ENCODE results near the gene OXT. TPM values are rescaled to one million over a fixed set of nuclear protein-coding genes. Genes with fewer than 3 reads are reported as not detected.
A peak's percentile ranks its signal among the peaks of the same experiment; 100 is the strongest.
"Not testable (repeated sequence)": the region's sequence is repeated elsewhere in the genome, so short reads cannot be mapped to it uniquely, and the experiment has no call there.

Gene OXT
- total and polyA plus RNA-seq, 5 donors: 0.50 TPM; not detected in 4

DNA sequence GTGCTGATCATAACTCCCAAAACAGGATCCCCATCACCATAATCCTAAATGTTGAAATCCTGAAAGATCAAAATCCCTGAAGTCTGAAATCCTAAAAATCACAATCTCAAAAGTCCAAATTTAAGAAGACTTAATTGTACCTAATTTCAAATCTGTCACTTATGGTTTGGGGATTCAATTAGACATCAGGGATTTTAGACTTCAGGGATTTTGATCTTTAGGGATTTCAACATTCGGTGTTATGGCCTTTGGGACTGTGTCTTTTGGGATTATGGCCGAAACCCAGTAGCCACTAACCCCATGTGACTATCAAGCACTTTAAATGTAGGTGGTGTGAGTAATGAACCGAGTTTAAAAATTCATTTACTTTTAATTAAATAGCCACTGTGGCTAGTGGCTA lies 34.8 kb downstream of the OXT start:
- Histone ChIP-seq H3K4me1 (ENCODE audit: control insufficient read depth, insufficient read depth, low read length) (no peaks in the 10 kb centered on the region), H3K27ac (ENCODE audit: low read length) (no peak overlapping the region), H3K27me3 (ENCODE audit: control insufficient read depth, insufficient read depth) (no peaks in the 10 kb centered on the region), H3K9me3 (ENCODE audit: control insufficient read depth, low read length) (no peaks in the 10 kb centered on the region), H3K4me3 (ENCODE audit: low read length) (no peak overlapping the region)
- ATAC-seq (no peak), DNase-seq (no peak)
- WGBS: 94% methylated on average over 3 of the region's 3 CpGs
- intact Hi-C loops (cut with DNase I): no loop called here

GRCh38 chr20:3106658-3107463 lies 35.4 kb downstream of the OXT start:
- ATAC-seq (no peak), DNase-seq (no peak)
- Histone ChIP-seq H3K27ac (ENCODE audit: low read length) (no peak overlapping the region), H3K4me3 (ENCODE audit: low read length) (no peak overlapping the region), H3K4me1 (ENCODE audit: control insufficient read depth, insufficient read depth, low read length) (no peaks in the 10 kb centered on the region), H3K9me3 (ENCODE audit: control insufficient read depth, low read length) (no peaks in the 10 kb centered on the region), H3K27me3 (ENCODE audit: control insufficient read depth, insufficient read depth) (no peaks in the 10 kb centered on the region)
- intact Hi-C loops (cut with DNase I): no loop called here
- WGBS: 74% methylated on average over 14 of the region's 14 CpGs

GRCh38 chr20:3107464-3108025 lies 36.1 kb downstream of the OXT start:
- intact Hi-C loops (cut with DNase I): no loop called here
- H3K27me3 ChIP-seq (ENCODE audit: control insufficient read depth, insufficient read depth): no peaks in the 10 kb centered on the region
- no peak for ATAC-seq
- no peaks in the 10 kb centered on the region for H3K9me3 ChIP-seq (ENCODE audit: control insufficient read depth, low read length)
- H3K27ac ChIP-seq (ENCODE audit: low read length): no peak overlapping the region
- H3K4me1 ChIP-seq (ENCODE audit: control insufficient read depth, insufficient read depth, low read length): no peaks in the 10 kb centered on the region
- no peak for DNase-seq
- 88% methylated on average over 12 of the region's 12 CpGs for WGBS
- no peak overlapping the region for H3K4me3 ChIP-seq (ENCODE audit: low read length)

DNA sequence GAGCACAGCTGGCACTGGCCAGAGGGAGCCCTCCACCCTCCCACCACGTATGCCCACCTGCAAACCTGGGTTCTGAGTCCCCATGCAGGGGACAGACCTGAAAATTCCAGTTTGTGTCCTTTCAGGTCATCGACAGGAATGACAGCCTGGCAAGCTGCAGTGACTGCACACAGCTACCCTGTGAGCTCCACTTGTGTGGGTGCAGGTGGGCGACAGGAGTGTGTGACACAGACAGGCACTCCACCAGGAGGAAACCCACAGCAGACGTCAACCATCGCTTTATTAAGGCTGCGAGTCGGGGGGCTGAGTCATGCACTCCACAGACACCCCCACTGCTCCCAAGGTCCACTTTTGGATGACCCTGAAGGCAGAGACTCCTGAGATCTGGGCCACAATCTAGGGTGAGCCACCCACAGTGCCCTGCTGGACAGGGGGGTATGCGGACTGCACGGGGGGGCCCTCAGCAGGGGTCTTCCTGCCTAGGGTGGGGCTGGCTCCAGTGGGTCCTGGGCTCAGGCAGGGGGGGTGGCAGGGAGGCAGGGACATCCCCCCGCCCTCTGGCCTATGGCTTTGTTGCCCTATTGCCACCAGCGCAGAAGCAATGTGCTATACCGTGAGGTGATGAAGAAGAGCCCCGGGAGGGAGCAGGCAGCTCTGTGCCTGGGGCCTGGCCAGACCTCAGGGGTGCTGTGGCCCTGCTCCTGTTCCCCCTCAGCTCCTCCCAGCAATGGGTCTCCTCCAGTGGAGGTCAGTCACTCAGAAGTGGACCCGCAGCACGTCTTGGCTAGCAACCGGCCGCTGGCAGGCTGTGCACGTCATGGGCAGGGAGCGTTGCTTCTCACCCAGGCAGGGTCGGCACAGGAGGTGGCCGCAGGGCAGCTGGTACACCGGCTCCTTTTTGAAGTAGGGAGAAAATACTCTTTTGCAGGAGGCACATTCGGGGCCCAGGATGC lies 38.2 kb downstream of the OXT start:
- no peaks in the 10 kb centered on the region for H3K27me3 ChIP-seq (ENCODE audit: control insufficient read depth, insufficient read depth)
- no peak overlapping the region for H3K27ac ChIP-seq (ENCODE audit: low read length)
- 87% methylated on average over 23 of the region's 23 CpGs for WGBS
- H3K4me1 ChIP-seq (ENCODE audit: control insufficient read depth, insufficient read depth, low read length): no peaks in the 10 kb centered on the region
- ATAC-seq: no peak
- no peak overlapping the region for H3K4me3 ChIP-seq (ENCODE audit: low read length)
- H3K9me3 ChIP-seq (ENCODE audit: control insufficient read depth, low read length): no peaks in the 10 kb centered on the region
- intact Hi-C loops (cut with DNase I): loop anchor here in 3 of 4 donors (5.0 to 10.0 kb wide), 2 partner anchors 55 to 57 kb away; no protein-coding TSS in a partner anchor
- DNase-seq: no peak

DNA sequence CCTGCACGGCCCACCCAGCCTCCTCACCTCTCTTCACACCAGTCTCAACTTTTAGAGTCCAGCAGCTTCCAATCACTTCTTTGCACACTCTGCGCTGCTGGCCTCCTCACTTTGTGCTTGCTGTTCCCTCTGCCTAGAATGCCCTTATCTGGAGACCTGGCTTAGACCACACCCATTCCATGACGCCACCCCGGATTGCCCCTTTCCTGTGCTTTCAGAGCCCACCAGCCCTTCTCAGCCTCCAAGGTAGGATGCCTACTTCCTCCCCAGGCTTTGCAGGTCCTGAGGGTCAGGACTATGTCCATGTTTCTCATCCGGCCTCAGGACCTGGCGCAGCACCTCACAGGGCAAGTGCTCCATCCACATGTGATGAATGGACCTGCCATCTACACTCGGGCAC lies 40.1 kb downstream of the OXT start:
- ATAC-seq (no peak), DNase-seq (no peak)
- Histone ChIP-seq H3K27me3 (ENCODE audit: control insufficient read depth, insufficient read depth) (no peaks in the 10 kb centered on the region), H3K4me3 (ENCODE audit: low read length) (no peak overlapping the region), H3K4me1 (ENCODE audit: control insufficient read depth, insufficient read depth, low read length) (no peaks in the 10 kb centered on the region), H3K9me3 (ENCODE audit: control insufficient read depth, low read length) (no peaks in the 10 kb centered on the region), H3K27ac (ENCODE audit: low read length) (no peak overlapping the region)
- intact Hi-C loops (cut with DNase I): loop anchor here in 3 of 4 donors (5.0 to 10.0 kb wide), 2 partner anchors 57 to 59 kb away; no protein-coding TSS in a partner anchor
- 90% methylated on average over 7 of the region's 7 CpGs for WGBS

DNA sequence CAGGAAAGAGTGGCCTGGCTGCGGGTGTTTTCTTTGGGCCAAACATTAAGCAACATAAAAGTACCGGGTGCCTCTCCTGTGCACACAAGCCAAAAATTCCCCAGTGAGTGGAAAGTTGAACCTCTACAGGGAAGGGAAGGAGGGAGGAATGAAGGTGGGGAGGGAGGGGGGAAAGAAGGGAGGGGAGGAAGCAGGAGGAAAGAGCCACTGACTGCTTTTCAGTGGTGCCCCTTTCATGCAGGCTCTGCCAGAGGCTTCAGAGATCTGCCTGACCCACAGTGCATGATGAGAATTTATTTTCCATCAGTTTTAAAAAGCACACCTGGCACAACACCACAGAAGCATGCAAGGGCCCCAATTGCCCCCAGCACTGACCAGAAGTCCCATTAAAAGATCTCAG lies 40.6 kb downstream of the OXT start:
- Histone ChIP-seq H3K27ac (ENCODE audit: low read length) (no peak overlapping the region), H3K4me1 (ENCODE audit: control insufficient read depth, insufficient read depth, low read length) (no peaks in the 10 kb centered on the region), H3K4me3 (ENCODE audit: low read length) (no peak overlapping the region), H3K9me3 (ENCODE audit: control insufficient read depth, low read length) (no peaks in the 10 kb centered on the region), H3K27me3 (ENCODE audit: control insufficient read depth, insufficient read depth) (no peaks in the 10 kb centered on the region)
- WGBS: 71% methylated on average over 2 of the region's 2 CpGs
- DNase-seq (no peak), ATAC-seq (no peak)
- intact Hi-C loops (cut with DNase I): loop anchor here in 3 of 4 donors (5.0 to 10.0 kb wide), 2 partner anchors 57 to 60 kb away; no protein-coding TSS in a partner anchor

GRCh38 chr20:3115190-3116107 lies 44.0 kb downstream of the OXT start:
- H3K4me3 ChIP-seq (ENCODE audit: low read length): no peak overlapping the region
- ATAC-seq (peak; percentile 19 to 41), DNase-seq (peak in 2 of 3 donors; percentile 61 to 62)
- intact Hi-C loops (cut with DNase I): loop anchor here in 3 of 4 donors (5.0 to 10.0 kb wide), 2 partner anchors 61 to 63 kb away; no protein-coding TSS in a partner anchor
- H3K27ac ChIP-seq (ENCODE audit: low read length): no peak overlapping the region
- H3K9me3 ChIP-seq (ENCODE audit: control insufficient read depth, low read length): no peaks in the 10 kb centered on the region
- no peaks in the 10 kb centered on the region for H3K4me1 ChIP-seq (ENCODE audit: control insufficient read depth, insufficient read depth, low read length)
- WGBS: 50% methylated on average over 30 of the region's 30 CpGs
- no peaks in the 10 kb centered on the region for H3K27me3 ChIP-seq (ENCODE audit: control insufficient read depth, insufficient read depth)

GRCh38 chr20:3116341-3116740 lies 44.9 kb downstream of the OXT start:
- intact Hi-C loops (cut with DNase I): loop anchor here in 3 of 4 donors (5.0 to 10.0 kb wide), 2 partner anchors 62 to 64 kb away; no protein-coding TSS in a partner anchor
- no peak for ATAC-seq
- no peak for DNase-seq
- no peaks in the 10 kb centered on the region for H3K27me3 ChIP-seq (ENCODE audit: control insufficient read depth, insufficient read depth)
- H3K4me1 ChIP-seq (ENCODE audit: control insufficient read depth, insufficient read depth, low read length): no peaks in the 10 kb centered on the region
- H3K27ac ChIP-seq (ENCODE audit: low read length): no peak overlapping the region
- 88% methylated on average over 4 of the region's 4 CpGs for WGBS
- H3K4me3 ChIP-seq (ENCODE audit: low read length): no peak overlapping the region
- no peaks in the 10 kb centered on the region for H3K9me3 ChIP-seq (ENCODE audit: control insufficient read depth, low read length)

DNA sequence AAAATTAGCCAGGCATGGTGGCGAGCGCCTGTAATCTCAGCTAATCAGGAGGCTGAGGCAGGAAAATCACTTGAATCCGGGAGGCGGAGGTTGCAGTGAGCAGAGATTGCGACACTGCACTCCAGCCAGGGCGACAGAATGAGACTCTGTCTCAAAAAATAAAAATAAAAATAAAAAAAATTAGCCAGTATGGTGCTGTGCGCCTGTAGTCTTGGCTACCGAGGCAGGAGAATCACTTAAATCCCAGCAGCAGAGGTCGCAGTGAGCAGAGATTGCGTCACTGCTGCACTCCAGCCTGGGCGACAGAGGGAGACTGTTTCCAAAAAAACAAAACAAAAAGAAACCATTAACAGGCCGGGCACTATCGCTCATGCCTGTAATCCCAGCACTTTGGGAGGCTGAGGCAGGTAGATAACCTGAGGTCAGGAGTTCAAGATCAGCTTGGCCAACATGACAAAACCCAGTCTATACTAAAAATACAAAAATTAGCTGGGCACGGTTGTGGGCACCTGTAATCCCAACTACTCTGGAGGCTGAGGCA lies 46.5 kb downstream of the OXT start:
- H3K4me3 ChIP-seq (ENCODE audit: low read length); H3K27me3 ChIP-seq (ENCODE audit: control insufficient read depth, insufficient read depth); H3K4me1 ChIP-seq (ENCODE audit: control insufficient read depth, insufficient read depth, low read length); H3K27ac ChIP-seq (ENCODE audit: low read length); H3K9me3 ChIP-seq (ENCODE audit: control insufficient read depth, low read length): not testable (repeated sequence)
- ATAC-seq: peak; percentile 85 to 86
- WGBS: 45% methylated on average over 14 of the region's 14 CpGs
- DNase-seq: peak; percentile 74 to 90 (median 82)
- intact Hi-C loops (cut with DNase I): loop anchor here in 3 of 4 donors (5.0 to 10.0 kb wide), 2 partner anchors 63 to 66 kb away; no protein-coding TSS in a partner anchor

Measured in right cardiac atrium (tissue), 5 donors.